BJ (cell line): ENCODE measurements around the gene COX7C. TPM values are rescaled to one million over a fixed set of nuclear protein-coding genes. Genes with fewer than 3 reads are reported as not detected.

Experiments
- CTCF ChIA-PET: fragments of 350-600 bp; formaldehyde crosslinking; extraction: SDS; loops from one replicate; lab custom pipeline; 2021; ENCODE audit warnings: antibody characterized with exemption, inconsistent platforms; lab: Yijun Ruan, JAX
- POLR2A ChIA-PET: fragments of 300-600 bp; sonication (Branson Sonifier 250); formaldehyde crosslinking; extraction: SDS; loops from one replicate; lab custom pipeline; 2021; ENCODE audit warnings: antibody characterized with exemption; lab: Charles Lee
- DNase-seq: peaks from one replicate; pipeline ENCODE4 v3.0.0-alpha.2; 2011; ENCODE audit warnings: low read depth
- H3K27me3 ChIP-seq: 2 replicates; pipeline ENCODE4 v1.6.0; 2011; ENCODE audit warnings: low read length; ENCODE audit not compliant: control insufficient read depth, insufficient read depth
- H3K36me3 ChIP-seq: 2 replicates; pipeline ENCODE4 v1.5.1; 2011; ENCODE audit warnings: low read length; ENCODE audit not compliant: control insufficient read depth, insufficient read depth
- H3K4me3 ChIP-seq: 2 replicates; pipeline ENCODE4 v1.5.1; 2011; ENCODE audit warnings: low read depth, mild to moderate bottlenecking, control low read depth, low read length
- CTCF ChIP-seq: IDR thresholded peaks from 2 replicates; pipeline ENCODE4 v1.5.1; 2011; ENCODE audit warnings: low read depth, mild to moderate bottlenecking, control low read depth, inconsistent platforms, low read length, moderate library complexity; ENCODE audit not compliant: insufficient read depth
- polyA plus RNA-seq: library from polyadenylated mRNA; depleted of rRNA; stranded (reverse); fragments of >200 nt; gene quantifications from 2 replicates; pipeline ENCODE4 v1.2.3, GENCODE V29; 2011

COX7C gene
- polyA plus RNA-seq, 1 experiment: 309 TPM

- no peaks in the 10 kb centered on the region for H3K36me3 ChIP-seq
- H3K4me3 ChIP-seq: no peak overlapping the region
- CTCF ChIA-PET: no interaction called here
- TF ChIP-seq CTCF: no peak
- H3K27me3 ChIP-seq: no peaks in the 10 kb centered on the region
- POLR2A ChIA-PET: no interaction called here
- DNase-seq: no peak
Measured at GRCh38 chr5:86623785-86624483, 6.2 kb downstream of the COX7C start.

DNA sequence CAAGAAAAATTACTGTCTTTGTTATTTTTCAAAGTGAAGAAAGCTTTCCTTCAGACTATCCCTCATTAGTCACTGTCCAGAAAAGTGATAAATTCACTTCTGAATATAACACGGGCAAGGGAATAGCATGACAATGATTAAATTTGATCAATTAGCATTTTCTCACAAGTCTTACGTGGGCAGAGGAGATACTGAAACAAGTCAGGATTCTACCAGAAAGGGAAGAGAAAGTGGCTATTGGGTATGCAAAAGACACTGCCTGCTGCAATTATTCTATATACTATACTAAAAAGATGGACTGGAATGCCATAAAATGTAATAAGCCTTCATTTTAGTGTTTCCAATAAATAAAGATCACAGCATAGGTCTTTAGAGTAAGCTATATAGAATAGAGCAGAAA lies 7.4 kb downstream of the COX7C start:
- H3K36me3 ChIP-seq: no peaks in the 10 kb centered on the region
- POLR2A ChIA-PET: no interaction called here
- TF ChIP-seq CTCF: no peak

DNA sequence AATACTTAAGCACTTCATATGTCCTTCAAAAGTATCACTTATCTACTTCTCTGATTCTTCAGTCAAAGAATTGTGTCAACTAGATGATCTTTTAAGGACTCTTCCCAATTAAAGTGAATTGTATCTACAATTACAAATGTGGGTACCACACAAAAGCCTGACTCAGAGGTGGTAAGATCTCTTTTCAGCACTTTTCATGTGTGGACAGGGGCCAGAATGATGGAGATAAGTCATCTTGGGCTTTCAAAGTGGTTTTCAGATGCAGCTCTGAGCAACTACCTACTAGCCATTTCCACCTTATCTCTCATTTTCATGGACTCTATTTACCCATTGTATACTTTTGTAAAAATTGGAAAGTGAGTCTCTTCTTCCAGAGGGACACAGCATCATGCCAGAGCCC lies 8.4 kb downstream of the COX7C start:
- Histone ChIP-seq H3K36me3 (no peaks in the 10 kb centered on the region), H3K4me3 (no peak overlapping the region), H3K27me3 (no peaks in the 10 kb centered on the region)
- ChIA-PET POLR2A (no interaction called here), CTCF (no interaction called here)
- DNase-seq: no peak
- TF ChIP-seq CTCF: no peak

More for the DNA sequence above, 7.4 kb downstream of the COX7C start:
- no peak for DNase-seq
- no peak overlapping the region for H3K4me3 ChIP-seq
- H3K27me3 ChIP-seq: no peaks in the 10 kb centered on the region
- CTCF ChIA-PET: no interaction called here

GRCh38 chr5:86631165-86631564 lies 13.4 kb downstream of the COX7C start:
- ChIA-PET CTCF (interaction anchor here (1.0 kb wide), 1 partner anchor 13 kb away, joined by 3 read pairs; the partner anchor contains the start of gene COX7C), POLR2A (no interaction called here)
- Histone ChIP-seq H3K4me3 (no peak overlapping the region), H3K27me3 (no peaks in the 10 kb centered on the region), H3K36me3 (no peaks in the 10 kb centered on the region)
- no peak for TF ChIP-seq CTCF
- DNase-seq: no peak

GRCh38 chr5:86640998-86641397 lies 23.3 kb downstream of the COX7C start:
- H3K4me3 ChIP-seq: no peak overlapping the region
- no peaks in the 10 kb centered on the region for H3K36me3 ChIP-seq
- TF ChIP-seq CTCF: no peak
- POLR2A ChIA-PET: no interaction called here
- H3K27me3 ChIP-seq: no peaks in the 10 kb centered on the region
- DNase-seq: no peak
- CTCF ChIA-PET: no interaction called here
